Prostate gland (tissue), 2 donors: Measurements from ENCODE around the gene HSD17B1.

Experiments
- POLR2A ChIP-seq: fragments of 450-650 bp; IDR thresholded peaks from one replicate; pipeline ENCODE4 v1.6.1; 2016; ENCODE audit warnings: antibody characterized with exemption, mild to moderate bottlenecking
- POLR2AphosphoS5 ChIP-seq: sonication (generic); formaldehyde crosslinking; IDR thresholded peaks from one replicate; pipeline ENCODE4 v1.6.1; 2017; ENCODE audit warnings: antibody characterized with exemption
- TF ChIP-seq, protein P1 (sequence below), 4 experiments: fragments of 200-600 bp in 2 of 4; fragments of 450-650 bp in 2 of 4; sonication (generic) in 2 of 4; IDR thresholded peaks; 1 replicate in 3 of 4; 2 replicates in 1 of 4; pipeline ENCODE4 v1.5.1; 2016 to 2019; ENCODE audit warnings: antibody characterized with exemption in 4 of 4, mild to moderate bottlenecking in 2 of 4, moderate library complexity in 2 of 4

DNA sequence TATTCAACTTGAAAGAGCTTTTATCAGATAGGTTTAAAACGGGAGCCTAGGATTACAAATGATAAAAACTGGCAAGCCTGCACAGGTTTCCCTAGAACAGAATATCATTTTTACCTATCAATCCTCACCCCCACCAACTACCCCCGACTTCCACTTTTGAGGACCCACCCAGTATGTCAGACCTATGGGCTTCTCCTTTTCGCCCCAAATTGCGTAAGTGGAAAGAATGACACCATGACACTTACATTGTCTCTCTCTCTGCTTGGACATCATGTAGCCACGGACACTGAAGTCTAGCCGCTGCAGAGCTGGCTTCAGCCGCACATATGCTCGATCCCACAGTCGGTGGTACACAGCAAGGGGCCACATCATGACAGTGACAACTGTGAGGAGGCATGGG lies 32.2 kb downstream of the HSD17B1 start:
- TF ChIP-seq POLR2AphosphoS5 (no peak), POLR2A (no peak)
- TF ChIP-seq, protein P1, sequence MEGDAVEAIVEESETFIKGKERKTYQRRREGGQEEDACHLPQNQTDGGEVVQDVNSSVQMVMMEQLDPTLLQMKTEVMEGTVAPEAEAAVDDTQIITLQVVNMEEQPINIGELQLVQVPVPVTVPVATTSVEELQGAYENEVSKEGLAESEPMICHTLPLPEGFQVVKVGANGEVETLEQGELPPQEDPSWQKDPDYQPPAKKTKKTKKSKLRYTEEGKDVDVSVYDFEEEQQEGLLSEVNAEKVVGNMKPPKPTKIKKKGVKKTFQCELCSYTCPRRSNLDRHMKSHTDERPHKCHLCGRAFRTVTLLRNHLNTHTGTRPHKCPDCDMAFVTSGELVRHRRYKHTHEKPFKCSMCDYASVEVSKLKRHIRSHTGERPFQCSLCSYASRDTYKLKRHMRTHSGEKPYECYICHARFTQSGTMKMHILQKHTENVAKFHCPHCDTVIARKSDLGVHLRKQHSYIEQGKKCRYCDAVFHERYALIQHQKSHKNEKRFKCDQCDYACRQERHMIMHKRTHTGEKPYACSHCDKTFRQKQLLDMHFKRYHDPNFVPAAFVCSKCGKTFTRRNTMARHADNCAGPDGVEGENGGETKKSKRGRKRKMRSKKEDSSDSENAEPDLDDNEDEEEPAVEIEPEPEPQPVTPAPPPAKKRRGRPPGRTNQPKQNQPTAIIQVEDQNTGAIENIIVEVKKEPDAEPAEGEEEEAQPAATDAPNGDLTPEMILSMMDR (IDR thresholded peaks at IDR 0.05): no peak
